K562 (cell line): ENCODE measurements around the gene TRRAP. TPM values are rescaled to one million over a fixed set of nuclear protein-coding genes. Genes with fewer than 3 reads are reported as not detected.

Source experiments
- BHLHE40 ChIP-seq: IDR thresholded peaks from 2 replicates; pipeline ENCODE4 v1.6.1; 2011; ENCODE audit warnings: low read length, improper control_type of control experiment
- C11orf30 ChIP-seq: fragments of 450-650 bp; IDR thresholded peaks from 2 replicates; pipeline ENCODE4 v1.6.1; 2016; ENCODE audit warnings: low read depth, mild to moderate bottlenecking
- CBFA2T3 ChIP-seq: fragments of 450-650 bp; IDR thresholded peaks from 2 replicates; pipeline ENCODE4 v1.6.1; 2017
- CBX5 ChIP-seq: IDR thresholded peaks from 2 replicates; pipeline ENCODE4 v1.6.1; 2014; ENCODE audit warnings: low read depth, borderline replicate concordance
- E2F1 ChIP-seq: sonication (generic); formaldehyde crosslinking; IDR thresholded peaks from 2 replicates; pipeline ENCODE4 v1.8.1; 2023; ENCODE audit warnings: mild to moderate bottlenecking, missing genetic modification reagents, moderate library complexity
- FOXK1 ChIP-seq: sonication (generic); formaldehyde crosslinking; IDR thresholded peaks from 2 replicates; pipeline ENCODE4 v1.8.0; 2022; ENCODE audit warnings: missing genetic modification reagents, mild to moderate bottlenecking, borderline replicate concordance
- FOXM1 ChIP-seq, 2 experiments: fragments of 450-650 bp in 1 of 2; sonication (generic) in 1 of 2; formaldehyde crosslinking in 1 of 2; IDR thresholded peaks; 2 replicates each; pipeline versions ENCODE4 v1.6.1 to v1.9.0; 2017 to 2022; ENCODE audit warnings: low read depth in 2 of 2, mild to moderate bottlenecking in 2 of 2, missing genetic modification reagents in 1 of 2, moderate library complexity in 1 of 2
- KLF1 ChIP-seq: fragments of 450-650 bp; IDR thresholded peaks from 2 replicates; pipeline ENCODE4 v1.6.1; 2016; ENCODE audit warnings: missing genetic modification characterization, missing compliant biosample characterization
- MAFG ChIP-seq: fragments of 450-650 bp; conservative IDR thresholded peaks from 2 replicates; pipeline ENCODE4 v1.6.1; 2016; ENCODE audit warnings: missing genetic modification characterization, missing compliant biosample characterization
- MEF2A ChIP-seq: IDR thresholded peaks from 2 replicates; pipeline ENCODE4 v1.6.1; 2011; ENCODE audit warnings: low read depth, mild to moderate bottlenecking, low read length, moderate library complexity; ENCODE audit not compliant: control insufficient read depth
- MEIS2 ChIP-seq: fragments of 450-650 bp; IDR thresholded peaks from 2 replicates; pipeline ENCODE4 v1.6.1; 2014; ENCODE audit warnings: mild to moderate bottlenecking; ENCODE audit not compliant: partially characterized antibody
- MTA3 ChIP-seq: fragments of 450-650 bp; formaldehyde crosslinking; IDR thresholded peaks from 2 replicates; pipeline ENCODE4 v1.6.1; 2017; ENCODE audit warnings: mild to moderate bottlenecking, borderline replicate concordance
- MXI1 ChIP-seq: IDR thresholded peaks from 2 replicates; pipeline ENCODE4 v1.6.1; 2011; ENCODE audit warnings: low read depth, mild to moderate bottlenecking, improper control_type of control experiment, low read length
- NR2C2 ChIP-seq, 2 experiments: fragments of 200-800 bp in 1 of 2; sonication (Bioruptor generic) in 1 of 2; sonication (generic) in 1 of 2; formaldehyde crosslinking in 1 of 2; IDR thresholded peaks; 2 replicates each; pipeline versions ENCODE4 v1.6.1 to v1.8.0; 2016 to 2022; ENCODE audit warnings: mild to moderate bottlenecking in 1 of 2, missing compliant biosample characterization in 1 of 2, missing genetic modification characterization in 1 of 2, missing genetic modification reagents in 1 of 2
- POLR2B ChIP-seq: fragments of 450-650 bp; IDR thresholded peaks from 2 replicates; pipeline ENCODE4 v1.6.1; 2018; ENCODE audit warnings: low read depth; ENCODE audit not compliant: partially characterized antibody
- RB1 ChIP-seq: fragments of 450-650 bp; IDR thresholded peaks from 2 replicates; pipeline ENCODE4 v1.6.1; 2017; ENCODE audit warnings: low read depth, mild to moderate bottlenecking
- SAFB ChIP-seq: fragments of 200-400 bp; formaldehyde crosslinking; IDR thresholded peaks from 2 replicates; pipeline ENCODE4 v1.6.1; 2017; ENCODE audit warnings: low read depth, low read length, borderline replicate concordance
- SAP30 ChIP-seq: fragments of 200-600 bp; sonication (generic); IDR thresholded peaks from 2 replicates; pipeline ENCODE4 v1.6.1; 2012; ENCODE audit warnings: borderline replicate concordance, low read depth, mild to moderate bottlenecking, moderate library complexity, low read length, control low read depth, inconsistent platforms; ENCODE audit not compliant: insufficient read depth, poor library complexity, severe bottlenecking
- SRSF1 ChIP-seq: fragments of 200-400 bp; formaldehyde crosslinking; IDR thresholded peaks from 2 replicates; pipeline ENCODE4 v1.6.1; 2017; ENCODE audit warnings: mild to moderate bottlenecking, low read depth, low read length, moderate library complexity
- TCF3 ChIP-seq: sonication (generic); formaldehyde crosslinking; IDR thresholded peaks from 2 replicates; pipeline ENCODE4 v1.4.0; 2020; ENCODE audit warnings: mild to moderate bottlenecking, missing genetic modification reagents
- ZBED1 ChIP-seq: IDR thresholded peaks from 2 replicates; pipeline ENCODE4 v1.6.1; 2014
- ZKSCAN1 ChIP-seq: fragments of 150-350 bp; IDR thresholded peaks from 2 replicates; pipeline ENCODE4 v1.6.1; 2016; ENCODE audit warnings: low read depth, low read length
- ZNF583 ChIP-seq: fragments of 250-450 bp; sonication (Bioruptor Pico); IDR thresholded peaks from 2 replicates; pipeline ENCODE4 v1.4.0; 2020
- polyA plus RNA-seq, 8 experiments: library from polyadenylated mRNA; depleted of rRNA in 4 of 8; stranded (reverse) in 5 of 8; unstranded in 3 of 8; fragments of >200 nt; fragmentation: Nextera tagmentation in 2 of 8; fragmentation: Illumina TruSeq in 1 of 8; extraction: Ambion mirVana in 2 of 8; extraction: Trizol in 1 of 8; gene quantifications; 2 replicates each; pipeline versions ENCODE4 v1.2.1 to v1.2.3, GENCODE V29; 2011 to 2014; ENCODE audit warnings: inconsistent platforms in 1 of 8, missing spikeins in 1 of 8
- total RNA-seq, 7 experiments: library from RNA; depleted of rRNA in 6 of 7; stranded (reverse); fragments of >200 nt in 6 of 7; fragmentation: Illumina TruSeq in 2 of 7; extraction: Trizol in 2 of 7; gene quantifications; 2 replicates each; pipeline versions ENCODE4 v1.2.1 to v1.2.3, GENCODE V29; 2011 to 2021; ENCODE audit warnings: low replicate concordance in 1 of 7
- TF ChIP-seq, protein P1 (sequence below): fragments of 250-450 bp; sonication (Bioruptor Pico); IDR thresholded peaks from 2 replicates; pipeline ENCODE4 v1.8.0; 2021; ENCODE audit warnings: moderate library complexity, mild to moderate bottlenecking, inconsistent platforms
- TF ChIP-seq, protein P2 (sequence below), 2 experiments: IDR thresholded peaks; 2 replicates each; pipeline ENCODE4 v1.6.1; 2012; ENCODE audit warnings: improper control_type of control experiment in 2 of 2, low read depth in 2 of 2, low read length in 2 of 2, borderline replicate concordance in 1 of 2

The TRRAP gene
- total and polyA plus RNA-seq, 9 of the 15 experiments (the other 6 are each of a cell fraction or from before 2014, with no cell fraction given), result 1.3 to 47.2 (median 9.7) TPM

DNA sequence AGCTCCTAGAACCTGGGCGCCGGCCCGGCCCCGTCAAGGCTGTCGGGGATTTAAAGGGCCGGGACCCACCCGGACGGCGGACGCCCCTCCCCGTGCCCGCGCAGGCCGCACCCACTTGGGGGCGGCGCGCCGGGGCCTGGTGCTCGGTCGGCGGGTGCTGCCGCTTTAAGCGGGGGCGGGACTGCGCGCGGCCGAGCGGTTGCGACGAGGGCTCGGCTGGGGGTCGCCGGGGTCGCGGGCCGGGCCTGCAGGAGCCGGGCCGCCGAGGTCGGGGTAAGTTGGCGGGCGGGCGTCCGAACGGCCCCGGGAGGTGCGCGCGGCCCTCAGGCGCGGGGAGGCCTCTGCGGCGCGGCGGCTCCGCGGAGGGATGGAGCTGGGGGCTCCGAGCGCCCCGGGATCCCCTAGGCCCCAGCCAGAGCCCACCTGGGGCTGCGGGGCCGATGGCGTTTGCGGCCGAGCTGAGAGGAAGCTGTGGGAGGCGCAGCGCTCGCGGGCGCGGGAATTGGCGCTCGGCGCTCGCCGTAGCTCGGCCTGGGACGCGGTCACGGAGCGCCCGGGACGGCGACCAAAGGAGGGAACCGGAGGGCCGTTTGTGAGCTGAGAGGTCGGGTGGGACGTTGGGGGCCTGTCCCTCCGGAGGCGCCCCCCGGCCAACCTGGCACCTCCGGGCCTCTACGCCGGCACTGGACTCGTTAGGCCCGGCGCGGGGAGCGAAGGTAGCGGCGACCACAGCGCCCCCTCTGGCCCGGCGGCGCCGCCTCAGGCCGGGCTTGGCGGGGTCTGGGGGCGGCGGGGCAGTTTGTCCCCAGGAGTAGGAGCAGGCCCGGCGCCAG, at the start of gene TRRAP (continued):
- TF ChIP-seq KLF1 (tag), result peak; percentile 24; the same call in 1 of the 2 replicates
- TF ChIP-seq, protein P1, sequence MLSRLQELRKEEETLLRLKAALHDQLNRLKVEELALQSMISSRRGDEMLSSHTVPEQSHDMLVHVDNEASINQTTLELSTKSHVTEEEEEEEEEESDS (CRISPR knock-in tag), result no peak
- peak; percentile 54 for TF ChIP-seq POLR2B
- peak; percentile 91 for TF ChIP-seq RB1
- TF ChIP-seq SAFB, result peak; percentile 30; the same call in 1 of the 2 replicates
- peak; percentile 67; the same call in 1 of the 2 replicates for TF ChIP-seq ZBED1
- no peak for TF ChIP-seq MAFG
- peak; percentile 99 for TF ChIP-seq MTA3
- 0 out of 2 replicates have a peak, but pooled peaks have one; percentile 45 for TF ChIP-seq SRSF1
- TF ChIP-seq NR2C2 (CRISPR knock-in tag; IDR thresholded peaks at IDR 0.05), result no peak
- TF ChIP-seq NR2C2 (tag; IDR thresholded peaks at IDR 0.05), result peak; percentile 75
- TF ChIP-seq CBX5, result no peak
- TF ChIP-seq FOXK1 (CRISPR knock-in tag), result no peak
- peak; percentile 83 for TF ChIP-seq C11orf30
- no peak for TF ChIP-seq CBFA2T3
- TF ChIP-seq, protein P2, sequence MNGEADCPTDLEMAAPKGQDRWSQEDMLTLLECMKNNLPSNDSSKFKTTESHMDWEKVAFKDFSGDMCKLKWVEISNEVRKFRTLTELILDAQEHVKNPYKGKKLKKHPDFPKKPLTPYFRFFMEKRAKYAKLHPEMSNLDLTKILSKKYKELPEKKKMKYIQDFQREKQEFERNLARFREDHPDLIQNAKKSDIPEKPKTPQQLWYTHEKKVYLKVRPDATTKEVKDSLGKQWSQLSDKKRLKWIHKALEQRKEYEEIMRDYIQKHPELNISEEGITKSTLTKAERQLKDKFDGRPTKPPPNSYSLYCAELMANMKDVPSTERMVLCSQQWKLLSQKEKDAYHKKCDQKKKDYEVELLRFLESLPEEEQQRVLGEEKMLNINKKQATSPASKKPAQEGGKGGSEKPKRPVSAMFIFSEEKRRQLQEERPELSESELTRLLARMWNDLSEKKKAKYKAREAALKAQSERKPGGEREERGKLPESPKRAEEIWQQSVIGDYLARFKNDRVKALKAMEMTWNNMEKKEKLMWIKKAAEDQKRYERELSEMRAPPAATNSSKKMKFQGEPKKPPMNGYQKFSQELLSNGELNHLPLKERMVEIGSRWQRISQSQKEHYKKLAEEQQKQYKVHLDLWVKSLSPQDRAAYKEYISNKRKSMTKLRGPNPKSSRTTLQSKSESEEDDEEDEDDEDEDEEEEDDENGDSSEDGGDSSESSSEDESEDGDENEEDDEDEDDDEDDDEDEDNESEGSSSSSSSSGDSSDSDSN (IDR thresholded peaks at IDR 0.05; ENCODE audit: borderline replicate concordance in 1 of 2, low read depth in 2 of 2, low read length in 2 of 2), result 0 out of 4 replicates have a peak, but pooled peaks of 1 of the 2 experiments have one; percentile 63
- no peak for TF ChIP-seq FOXM1 (IDR thresholded peaks at IDR 0.05; ENCODE audit: low read depth)
- TF ChIP-seq FOXM1 (CRISPR knock-in tag; IDR thresholded peaks at IDR 0.05; ENCODE audit: low read depth), result 0 out of 2 replicates have a peak, but pooled peaks have one; percentile 77
- peak; percentile 18; the same call in 1 of the 2 replicates for TF ChIP-seq ZNF583 (CRISPR knock-in tag)
- no peak for TF ChIP-seq MXI1
- TF ChIP-seq MEIS2, result peak; percentile 7
- no peak for TF ChIP-seq SAP30
- TF ChIP-seq ZKSCAN1, result 0 out of 2 replicates have a peak, but pooled peaks have one; percentile 21
- TF ChIP-seq E2F1, result peak; percentile 91
- peak; percentile 8; the same call in 1 of the 2 replicates for TF ChIP-seq MEF2A
- peak; percentile 41 for TF ChIP-seq TCF3 (CRISPR knock-in tag)
- TF ChIP-seq BHLHE40, result peak; percentile 14; the same call in 1 of the 2 replicates
